ENCODE measurements around the gene CDC42. TPM values are rescaled to one million over a fixed set of nuclear protein-coding genes. Genes with fewer than 3 reads are reported as not detected.

CDC42 gene
- total RNA-seq, 1 experiment from 2014 or later: 171 TPM

- H3K4me1 Mint-ChIP-seq: peaks cover 47% of the 10 kb centered on the region
- H3K36me3 Mint-ChIP-seq: no peaks in the 10 kb centered on the region
- DNase-seq (ENCODE audit: low spot score) (no peak), ATAC-seq (no peak)
- H3K27me3 Mint-ChIP-seq (ENCODE audit: low read depth): peaks cover 33% of the 10 kb centered on the region
- TF ChIP-seq NR2C2 (CRISPR knock-in tag; IDR thresholded peaks at IDR 0.05): no peak
- TF ChIP-seq ERG (CRISPR knock-in tag; IDR thresholded peaks at IDR 0.05): no peak
- TF ChIP-seq ZNF138 (CRISPR knock-in tag; conservative IDR thresholded peaks at IDR 0.05): no peak
- no peak for TF ChIP-seq ZNF512 (CRISPR knock-in tag; IDR thresholded peaks at IDR 0.05; ENCODE audit: borderline replicate concordance)
- TF ChIP-seq ARID4B (CRISPR knock-in tag; IDR thresholded peaks at IDR 0.05; ENCODE audit: borderline replicate concordance): no peak
- TF ChIP-seq TP53 (CRISPR knock-in tag; IDR thresholded peaks at IDR 0.05): no peak
- TF ChIP-seq FOXK1 (CRISPR knock-in tag; IDR thresholded peaks at IDR 0.05): no peak
- no peak for TF ChIP-seq ZMAT4 (CRISPR knock-in tag; IDR thresholded peaks at IDR 0.05)
- TF ChIP-seq ZBTB21 (CRISPR knock-in tag; IDR thresholded peaks at IDR 0.05; ENCODE audit: borderline replicate concordance): no peak
- TF ChIP-seq ZNF425 (CRISPR knock-in tag; conservative IDR thresholded peaks at IDR 0.05): no peak
- CTCF ChIA-PET: interaction anchor here (0.9 to 2.1 kb wide), 4 partner anchors 33 to 178 kb away, joined by 3 to 7 read pairs (median 4); no protein-coding TSS in a partner anchor
- POLR2A ChIA-PET: no interaction called here
- H3K4me3 Mint-ChIP-seq: no peak overlapping the region
- no peaks in the 10 kb centered on the region for H3K9me3 Mint-ChIP-seq
- H3K27ac Mint-ChIP-seq: no peak overlapping the region
Measured at GRCh38 chr1:22139066-22139594, 86.6 kb downstream of the CDC42 start.

- DNase-seq (ENCODE audit: low spot score) (no peak), ATAC-seq (no peak)
- H3K27me3 Mint-ChIP-seq (ENCODE audit: low read depth): peaks cover 40% of the 10 kb centered on the region
- ChIA-PET CTCF (interaction anchor here (0.9 to 2.1 kb wide), 4 partner anchors 34 to 277 kb away, joined by 3 to 7 read pairs (median 4); no protein-coding TSS in a partner anchor), POLR2A (interaction anchor here (0.5 kb wide), 1 partner anchor 44 kb away, joined by 3 read pairs; no protein-coding TSS in a partner anchor)
- no peaks in the 10 kb centered on the region for H3K9me3 Mint-ChIP-seq
- no peaks in the 10 kb centered on the region for H3K36me3 Mint-ChIP-seq
- TF ChIP-seq EMX1 (CRISPR knock-in tag; IDR thresholded peaks at IDR 0.05): no peak
- TF ChIP-seq ZNF281 (CRISPR knock-in tag; IDR thresholded peaks at IDR 0.05): no peak
- no peak for TF ChIP-seq ZNF671 (CRISPR knock-in tag; IDR thresholded peaks at IDR 0.05)
- no peak overlapping the region for H3K27ac Mint-ChIP-seq
- H3K4me1 Mint-ChIP-seq: peaks cover 43% of the 10 kb centered on the region
- no peak overlapping the region for H3K4me3 Mint-ChIP-seq
Measured at GRCh38 chr1:22139817-22140216, 87.3 kb downstream of the CDC42 start.
